ENCODE measurements around the gene HACD3.
"Not testable (repeated sequence)": the region's sequence is repeated elsewhere in the genome, so short reads cannot be mapped to it uniquely, and the experiment has no call there.

The HACD3 gene

DNA sequence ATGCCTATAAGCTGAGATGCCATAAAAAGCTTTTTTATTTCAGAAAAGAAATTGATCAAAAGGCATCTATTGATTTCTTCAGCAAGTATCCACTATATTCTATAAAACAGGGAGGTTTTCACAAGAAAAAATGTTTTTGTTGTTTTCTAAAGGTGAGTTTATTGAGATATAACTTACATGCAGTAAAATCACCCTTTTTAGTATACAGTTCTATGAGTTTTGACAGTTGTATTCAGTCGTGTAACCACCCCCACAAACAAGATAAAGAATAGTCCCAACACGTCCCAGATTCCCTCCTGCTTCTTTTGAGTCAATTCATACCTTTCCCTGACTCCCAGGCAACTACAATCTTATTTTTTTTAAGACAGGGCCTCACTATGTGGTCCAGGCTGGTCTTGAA lies 72.9 kb downstream of the HACD3 start:
- H3K4me3 Mint-ChIP-seq, result no peak overlapping the region
- peaks cover 5% of the 10 kb centered on the region for H3K4me1 Mint-ChIP-seq
- H3K9me3 Mint-ChIP-seq, result no peaks in the 10 kb centered on the region
- DNase-seq (no peak), ATAC-seq (no peak)
- H3K36me3 Mint-ChIP-seq (ENCODE audit: low read depth), result peaks cover 23% of the 10 kb centered on the region
- H3K27ac Mint-ChIP-seq, result no peak overlapping the region
- H3K27me3 Mint-ChIP-seq, result no peaks in the 10 kb centered on the region

DNA sequence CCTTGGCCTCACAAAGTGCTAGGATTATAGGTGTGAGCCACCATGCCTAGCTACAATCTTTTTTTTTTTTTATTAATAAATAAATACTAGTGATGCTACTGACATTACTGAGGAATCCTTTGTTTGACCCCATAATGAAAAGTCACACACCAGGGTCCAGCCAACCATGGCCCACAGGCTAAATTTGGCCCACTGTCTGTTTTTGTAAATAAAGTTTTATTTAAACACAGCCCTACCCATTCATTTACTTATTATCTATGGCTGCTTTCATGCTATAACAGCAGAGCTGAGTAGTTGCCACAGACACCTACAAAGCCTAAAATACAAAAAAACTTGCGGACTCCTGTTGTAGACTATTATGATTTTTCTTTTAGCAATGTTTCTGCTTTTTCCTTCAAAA lies 73.3 kb downstream of the HACD3 start:
- peaks cover 21% of the 10 kb centered on the region for H3K36me3 Mint-ChIP-seq (ENCODE audit: low read depth)
- no peak for ATAC-seq
- no peak overlapping the region for H3K4me3 Mint-ChIP-seq
- no peaks in the 10 kb centered on the region for H3K9me3 Mint-ChIP-seq
- no peaks in the 10 kb centered on the region for H3K27me3 Mint-ChIP-seq
- DNase-seq, result no peak
- no peak overlapping the region for H3K27ac Mint-ChIP-seq
- peaks cover 6% of the 10 kb centered on the region for H3K4me1 Mint-ChIP-seq

- peak; percentile 99 for DNase-seq
- peak within 1 kb of the TSS; percentile 98 for H3K27ac Mint-ChIP-seq
- no peaks in the 10 kb centered on the region for H3K9me3 Mint-ChIP-seq
- H3K27me3 Mint-ChIP-seq, result no peaks in the 10 kb centered on the region
- H3K36me3 Mint-ChIP-seq (ENCODE audit: low read depth), result no peaks in the 10 kb centered on the region
- peaks cover 45% of the 10 kb centered on the region for H3K4me1 Mint-ChIP-seq
- peak within 1 kb of the TSS; percentile 97 for H3K4me3 Mint-ChIP-seq
- ATAC-seq, result peak; percentile 100
Measured at GRCh38 chr15:65610871-65611718, 80.8 kb downstream of the HACD3 start, which contains the start of gene INTS14. INTS14 (minus strand) TSS chr15:65611131; CDS start chr15:65607380, 3,751 bp downstream.

DNA sequence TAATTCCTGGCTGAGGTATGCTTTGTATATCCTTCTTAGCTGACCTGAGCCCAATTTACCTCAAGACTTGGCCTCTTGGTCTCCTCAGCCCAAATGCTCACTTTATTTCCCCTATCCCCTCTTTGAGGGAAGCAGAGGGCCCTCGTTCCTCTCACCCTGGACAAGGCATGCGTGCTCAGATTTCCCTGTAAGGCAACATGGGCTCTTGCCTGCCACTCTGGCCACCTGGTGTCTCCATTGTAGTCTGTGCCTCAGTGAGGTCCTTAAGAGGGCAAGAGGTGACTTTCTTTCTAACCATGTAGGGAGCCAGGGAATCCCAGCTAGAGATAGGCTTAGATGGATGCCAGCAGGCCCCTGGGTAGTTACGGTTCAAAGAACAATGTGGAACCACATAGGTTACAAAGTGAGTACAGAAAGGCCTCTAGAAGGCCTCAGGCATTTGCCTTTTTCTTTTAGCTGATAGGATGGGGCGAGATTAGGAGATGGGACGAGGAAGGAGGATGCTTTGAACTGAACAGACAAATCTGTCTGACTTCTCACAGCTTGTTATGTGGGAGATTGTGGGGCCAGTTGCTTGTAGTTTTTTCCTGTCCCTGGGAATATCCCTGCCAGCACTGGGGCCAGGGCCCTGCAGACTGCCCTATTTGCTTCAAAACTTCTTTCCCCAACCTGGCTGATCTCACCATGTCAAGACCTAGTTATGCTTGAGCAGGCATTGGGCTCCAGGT lies 81.8 kb downstream of the HACD3 start:
- Mint-ChIP-seq H3K27ac (peak overlapping the region; percentile 98), H3K36me3 (ENCODE audit: low read depth) (no peaks in the 10 kb centered on the region), H3K9me3 (no peaks in the 10 kb centered on the region), H3K27me3 (no peaks in the 10 kb centered on the region), H3K4me3 (peak overlapping the region; percentile 97), H3K4me1 (peaks cover 45% of the 10 kb centered on the region)
- ATAC-seq (no peak), DNase-seq (peak; percentile 10)

DNA sequence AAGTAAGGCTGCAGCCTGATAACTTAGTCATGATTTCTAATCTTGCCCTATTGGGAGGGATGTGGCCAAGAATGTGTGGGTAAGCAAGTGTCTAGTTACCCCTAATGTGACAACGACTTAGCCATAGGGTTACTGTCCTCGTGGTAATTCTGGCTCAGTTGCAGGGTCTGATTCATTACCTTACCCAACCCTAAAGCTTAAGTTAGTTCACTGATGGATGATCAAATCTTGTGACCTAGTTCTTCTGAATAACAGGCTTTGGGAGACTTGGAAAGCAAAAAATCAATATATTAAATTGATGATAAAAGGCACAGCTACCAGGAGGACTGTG lies 82.3 kb downstream of the HACD3 start:
- Mint-ChIP-seq H3K27me3 (no peaks in the 10 kb centered on the region), H3K27ac (peak overlapping the region; percentile 98)
- ATAC-seq, result no peak

DNA sequence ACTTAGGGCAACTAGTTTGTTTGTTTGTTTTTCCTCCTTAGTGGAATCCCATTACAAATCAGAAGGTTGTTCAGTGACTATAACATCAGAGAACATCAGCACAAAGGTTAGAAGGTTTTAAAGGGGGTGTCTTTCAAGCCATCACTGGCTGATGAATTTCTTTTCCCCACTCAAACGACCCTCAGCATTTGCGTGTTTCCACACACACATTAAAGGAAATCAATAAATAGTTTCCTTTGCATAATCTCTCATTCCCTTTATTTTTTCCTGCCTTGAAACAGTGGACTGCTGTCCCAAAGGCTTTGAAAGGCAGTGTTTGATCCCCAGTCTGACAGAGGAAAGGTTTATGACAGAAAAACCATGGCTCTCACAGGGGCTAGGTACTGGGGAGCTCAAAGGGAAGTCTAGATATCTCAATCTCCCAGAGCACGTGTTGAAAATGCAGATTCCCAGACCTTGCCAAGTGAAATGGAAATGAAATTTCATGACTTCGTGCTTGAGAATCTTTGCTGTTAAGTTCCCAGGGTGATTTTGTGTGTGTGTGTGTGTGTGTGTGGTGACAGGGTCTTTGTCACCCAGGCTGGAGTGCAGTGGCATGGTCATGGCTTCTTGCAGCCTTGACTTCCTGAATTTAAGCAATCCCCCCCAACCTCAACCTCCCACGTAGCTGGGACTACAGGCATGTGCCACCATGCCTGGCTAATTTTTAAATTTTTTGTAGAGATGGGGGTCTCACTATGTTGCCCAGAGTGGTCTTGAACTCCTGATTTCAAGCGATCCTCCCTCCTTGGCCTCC lies 82.9 kb downstream of the HACD3 start:
- peak overlapping the region; percentile 22 for H3K27ac Mint-ChIP-seq
- peaks cover 40% of the 10 kb centered on the region for H3K4me1 Mint-ChIP-seq
- H3K27me3 Mint-ChIP-seq, result no peaks in the 10 kb centered on the region
- H3K36me3 Mint-ChIP-seq (ENCODE audit: low read depth), result no peaks in the 10 kb centered on the region
- DNase-seq (no peak), ATAC-seq (no peak)
- H3K4me3 Mint-ChIP-seq, result no peak overlapping the region
- no peaks in the 10 kb centered on the region for H3K9me3 Mint-ChIP-seq

More for the DNA sequence above, 82.3 kb downstream of the HACD3 start:
- Mint-ChIP-seq H3K9me3 (no peaks in the 10 kb centered on the region), H3K4me3 (peak overlapping the region; percentile 97), H3K4me1 (peaks cover 45% of the 10 kb centered on the region), H3K36me3 (ENCODE audit: low read depth) (no peaks in the 10 kb centered on the region)
- DNase-seq, result no peak

DNA sequence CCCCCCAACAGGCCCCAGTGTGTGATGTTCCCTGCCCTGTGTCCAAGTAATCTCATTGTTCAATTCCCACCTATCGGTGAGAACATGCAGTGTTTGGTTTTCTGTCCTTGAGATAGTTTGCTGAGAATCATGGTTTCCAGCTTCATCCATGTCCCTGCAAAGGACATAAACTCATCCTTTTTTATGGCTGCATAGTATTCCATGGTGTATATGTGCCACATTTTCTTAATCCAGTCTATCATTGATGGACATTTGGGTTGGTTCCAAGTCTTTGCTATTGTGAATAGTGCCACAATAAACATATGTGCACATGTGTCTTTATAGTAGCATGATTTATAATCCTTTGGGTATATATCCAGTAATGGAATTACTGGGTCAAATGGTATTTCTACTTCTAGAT lies 85.6 kb downstream of the HACD3 start:
- not testable (repeated sequence) for DNase-seq; H3K27ac Mint-ChIP-seq; H3K36me3 Mint-ChIP-seq (ENCODE audit: low read depth); H3K27me3 Mint-ChIP-seq; H3K4me3 Mint-ChIP-seq; ATAC-seq; H3K9me3 Mint-ChIP-seq
- H3K4me1 Mint-ChIP-seq, result peaks cover 24% of the 10 kb centered on the region

DNA sequence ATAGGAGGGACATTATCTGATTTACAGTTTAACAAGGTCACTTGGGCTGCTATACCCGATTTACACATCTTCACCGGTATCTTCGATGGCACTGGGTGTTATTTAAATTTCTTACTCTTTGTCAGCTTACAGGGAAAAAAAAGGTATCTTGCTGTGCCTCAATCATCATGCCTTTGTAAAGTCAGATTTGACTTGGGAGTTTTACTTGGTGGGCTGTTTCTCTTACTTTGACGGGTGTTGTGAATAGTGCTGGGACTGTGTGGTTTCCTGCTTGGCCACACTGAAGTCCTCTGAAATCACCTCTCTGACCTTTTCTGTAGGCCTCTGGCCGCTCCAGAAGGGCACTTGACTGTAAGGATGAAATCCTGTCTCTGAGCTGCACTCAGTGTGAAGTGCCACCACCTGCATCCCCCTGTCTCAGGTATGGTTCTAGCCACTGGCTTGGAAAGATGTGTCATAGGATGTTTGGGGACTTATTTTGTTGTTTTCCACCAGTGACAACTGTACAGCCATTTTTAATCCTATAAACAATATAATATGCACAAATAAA lies 88.4 kb downstream of the HACD3 start:
- Mint-ChIP-seq H3K4me3 (no peak overlapping the region), H3K27ac (no peak overlapping the region), H3K36me3 (ENCODE audit: low read depth) (no peaks in the 10 kb centered on the region), H3K9me3 (no peaks in the 10 kb centered on the region), H3K4me1 (no peaks in the 10 kb centered on the region), H3K27me3 (no peaks in the 10 kb centered on the region)
- ATAC-seq (no peak), DNase-seq (no peak)

GRCh38 chr15:65619626-65620290 lies 89.5 kb downstream of the HACD3 start:
- ATAC-seq, result no peak
- no peak overlapping the region for H3K4me3 Mint-ChIP-seq
- H3K36me3 Mint-ChIP-seq (ENCODE audit: low read depth), result peaks cover 5% of the 10 kb centered on the region
- H3K27me3 Mint-ChIP-seq, result no peaks in the 10 kb centered on the region
- H3K4me1 Mint-ChIP-seq, result no peaks in the 10 kb centered on the region
- no peak for DNase-seq
- H3K9me3 Mint-ChIP-seq, result no peaks in the 10 kb centered on the region
- no peak overlapping the region for H3K27ac Mint-ChIP-seq

DNA sequence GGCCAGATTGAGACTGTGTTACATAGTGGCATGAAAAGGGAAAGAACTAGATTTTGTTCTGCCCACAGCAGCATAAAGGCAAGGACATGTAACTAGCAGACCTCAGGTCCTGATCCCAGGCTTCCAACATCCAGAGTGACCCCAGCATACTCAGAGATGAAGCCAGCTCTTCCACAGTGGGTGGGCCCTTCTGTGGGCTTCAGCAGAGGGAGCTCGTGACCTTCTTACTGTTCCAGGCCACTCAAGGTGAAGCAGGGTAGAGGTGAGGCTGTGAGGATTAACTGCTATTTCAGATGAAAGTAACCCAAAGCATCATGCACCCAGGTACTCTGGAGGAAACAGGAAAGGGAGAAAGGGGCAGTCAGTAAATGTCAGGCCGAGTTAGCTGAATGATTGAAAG lies 90.6 kb downstream of the HACD3 start:
- no peak for DNase-seq
- H3K27ac Mint-ChIP-seq, result no peak overlapping the region
- H3K4me3 Mint-ChIP-seq, result no peak overlapping the region
- ATAC-seq, result no peak
- no peaks in the 10 kb centered on the region for H3K4me1 Mint-ChIP-seq
- H3K27me3 Mint-ChIP-seq, result no peaks in the 10 kb centered on the region
- H3K36me3 Mint-ChIP-seq (ENCODE audit: low read depth), result peaks cover 9% of the 10 kb centered on the region
- no peaks in the 10 kb centered on the region for H3K9me3 Mint-ChIP-seq

DNA sequence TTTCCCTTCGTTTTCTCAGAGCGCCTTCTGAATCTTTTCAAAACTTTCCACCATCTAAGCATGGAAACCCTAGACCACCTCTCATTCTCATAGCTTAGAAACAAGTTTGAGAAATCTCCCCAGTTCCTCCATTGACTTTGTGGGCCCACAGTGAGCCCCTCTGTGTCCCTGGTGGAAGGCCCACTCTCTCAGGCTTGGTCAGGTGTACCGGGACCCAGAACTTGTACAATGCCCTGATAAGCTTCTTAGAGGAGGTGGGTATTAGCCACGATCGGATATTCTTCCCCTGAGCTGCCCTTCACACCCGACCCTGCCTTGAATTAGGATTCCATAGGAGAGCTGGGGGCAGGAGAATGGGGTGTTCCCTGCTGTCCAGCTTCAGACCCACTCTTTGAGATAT lies 91.4 kb downstream of the HACD3 start, which contains the start of gene SLC24A1:
TSS of gene SLC24A1 (plus strand) at position 301 of the 400 bp plus-strand sequence. CDS start 2,143 bp downstream, outside the sequence.
- Mint-ChIP-seq H3K4me1 (no peaks in the 10 kb centered on the region), H3K27me3 (no peaks in the 10 kb centered on the region), H3K9me3 (no peaks in the 10 kb centered on the region), H3K4me3 (no peak within 1 kb of the TSS), H3K36me3 (ENCODE audit: low read depth) (peaks cover 9% of the 10 kb centered on the region), H3K27ac (no peak within 1 kb of the TSS)
- no peak for ATAC-seq
- DNase-seq, result no peak

DNA sequence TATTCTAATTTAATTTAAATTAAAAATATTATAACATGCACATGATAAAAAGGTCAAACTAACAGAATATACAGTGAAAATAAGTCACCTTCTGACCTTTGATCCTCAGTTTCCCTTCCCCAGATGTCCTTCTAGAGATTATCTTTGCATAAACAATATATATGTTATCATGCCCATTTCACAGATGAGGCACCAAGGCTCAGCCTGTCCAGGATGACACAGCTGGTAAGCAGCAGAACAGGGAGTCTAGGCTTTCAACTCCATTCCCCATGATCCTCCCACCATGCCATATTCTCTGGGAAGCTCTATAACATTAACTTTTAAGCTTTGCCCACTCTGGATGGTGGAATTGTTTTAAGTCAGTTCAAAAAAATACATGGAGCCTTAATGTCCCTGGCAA lies 92.8 kb downstream of the HACD3 start:
- no peak for ATAC-seq
- no peaks in the 10 kb centered on the region for H3K9me3 Mint-ChIP-seq
- peaks cover 9% of the 10 kb centered on the region for H3K36me3 Mint-ChIP-seq (ENCODE audit: low read depth)
- no peaks in the 10 kb centered on the region for H3K27me3 Mint-ChIP-seq
- H3K27ac Mint-ChIP-seq, result no peak overlapping the region
- DNase-seq, result no peak
- no peak overlapping the region for H3K4me3 Mint-ChIP-seq
- no peaks in the 10 kb centered on the region for H3K4me1 Mint-ChIP-seq

- peaks cover 12% of the 10 kb centered on the region for H3K4me1 Mint-ChIP-seq
- ATAC-seq (no peak), DNase-seq (no peak)
- no peaks in the 10 kb centered on the region for H3K9me3 Mint-ChIP-seq
- H3K27ac Mint-ChIP-seq, result no peak overlapping the region
- peaks cover 9% of the 10 kb centered on the region for H3K36me3 Mint-ChIP-seq (ENCODE audit: low read depth)
- H3K4me3 Mint-ChIP-seq, result no peak overlapping the region
- no peaks in the 10 kb centered on the region for H3K27me3 Mint-ChIP-seq
Measured at GRCh38 chr15:65626856-65627255, 96.6 kb downstream of the HACD3 start.

Data from activated naive CD8-positive, alpha-beta T cell treated with anti-CD3 and anti-CD28 coated beads, Interleukin-2, amount 50 U/mL, for 24 hours (primary cell).